Mesendoderm (in vitro differentiated cells): Measurements from ENCODE around the gene UGT2A1.
"Not testable (repeated sequence)": the region's sequence is repeated elsewhere in the genome, so short reads cannot be mapped to it uniquely, and the experiment has no call there.

Experiments
- DNase-seq: peaks from one replicate; pipeline ENCODE4 v3.0.0; 2013
- H2AK5ac ChIP-seq: 2 replicates; pipeline ENCODE4 v1.6.1; 2013; ENCODE audit warnings: low read length, inconsistent platforms
- H2BK120ac ChIP-seq: 2 replicates; pipeline ENCODE4 v1.6.1; 2013; ENCODE audit warnings: low read depth, mild to moderate bottlenecking, low read length, moderate library complexity, mixed read lengths
- H2BK15ac ChIP-seq: replicated peaks from 2 replicates; pipeline ENCODE4 v1.6.1; 2013; ENCODE audit warnings: low read depth, mild to moderate bottlenecking, moderate library complexity
- H2BK5ac ChIP-seq: 2 replicates; pipeline ENCODE4 v1.6.1; 2013; ENCODE audit warnings: low read length, inconsistent platforms
- H3K18ac ChIP-seq: 2 replicates; pipeline ENCODE4 v1.6.1; 2013; ENCODE audit warnings: mild to moderate bottlenecking, low read length, mixed read lengths
- H3K23ac ChIP-seq: one replicate; pipeline ENCODE4 v1.6.1; 2013; ENCODE audit warnings: low read length
- H3K27ac ChIP-seq: 2 replicates; pipeline ENCODE4 v1.5.1; 2013; ENCODE audit warnings: low read depth, mild to moderate bottlenecking, inconsistent platforms, low read length, moderate library complexity
- H3K27me3 ChIP-seq: 2 replicates; pipeline ENCODE4 v1.6.1; 2013; ENCODE audit warnings: low read length, control low read depth, mild to moderate bottlenecking, inconsistent platforms; ENCODE audit not compliant: insufficient read depth, poor library complexity
- H3K36me3 ChIP-seq: 2 replicates; pipeline ENCODE4 v1.6.1; 2013; ENCODE audit warnings: low read length, inconsistent platforms; ENCODE audit not compliant: control insufficient read depth, insufficient read depth
- H3K4ac ChIP-seq: one replicate; pipeline ENCODE4 v1.6.1; 2013; ENCODE audit warnings: low read depth, mild to moderate bottlenecking, low read length, moderate library complexity
- H3K4me1 ChIP-seq: 2 replicates; pipeline ENCODE4 v1.6.1; 2013; ENCODE audit warnings: low read depth, low read length, inconsistent platforms; ENCODE audit not compliant: control insufficient read depth
- H3K4me2 ChIP-seq: 2 replicates; pipeline ENCODE4 v1.6.1; 2013; ENCODE audit warnings: low read length
- H3K4me3 ChIP-seq: 2 replicates; pipeline ENCODE4 v1.5.1; 2013; ENCODE audit warnings: mild to moderate bottlenecking, low read length
- H3K56ac ChIP-seq: one replicate; pipeline ENCODE4 v1.6.1; 2013; ENCODE audit warnings: low read length
- H3K79me1 ChIP-seq: 2 replicates; pipeline ENCODE4 v1.6.1; 2013; ENCODE audit warnings: low read length, inconsistent platforms
- H3K79me2 ChIP-seq: 2 replicates; pipeline ENCODE4 v1.6.1; 2013; ENCODE audit warnings: mild to moderate bottlenecking, low read length; ENCODE audit not compliant: control insufficient read depth, insufficient read depth
- H3K9ac ChIP-seq: 2 replicates; pipeline ENCODE4 v1.6.1; 2013; ENCODE audit warnings: low read length, inconsistent platforms
- H4K5ac ChIP-seq: one replicate; pipeline ENCODE4 v1.6.1; 2013; ENCODE audit warnings: low read length
- H4K8ac ChIP-seq: one replicate; pipeline ENCODE4 v1.6.1; 2013; ENCODE audit warnings: low read depth, mild to moderate bottlenecking, control low read depth, low read length, moderate library complexity
- WGBS: extraction: QIAGEN DNeasy Blood & Tissue Kit; methylation state at CpG from one replicate; pipeline ENCODE4 v1.1.7; 2013; ENCODE audit warnings: low lambda C conversion rate, missing lambda C conversion rate; ENCODE audit not compliant: insufficient coverage; ENCODE audit errors: extremely low coverage; 5-methylcytosine and 5-hydroxymethylcytosine counted together

UGT2A1 gene

DNA sequence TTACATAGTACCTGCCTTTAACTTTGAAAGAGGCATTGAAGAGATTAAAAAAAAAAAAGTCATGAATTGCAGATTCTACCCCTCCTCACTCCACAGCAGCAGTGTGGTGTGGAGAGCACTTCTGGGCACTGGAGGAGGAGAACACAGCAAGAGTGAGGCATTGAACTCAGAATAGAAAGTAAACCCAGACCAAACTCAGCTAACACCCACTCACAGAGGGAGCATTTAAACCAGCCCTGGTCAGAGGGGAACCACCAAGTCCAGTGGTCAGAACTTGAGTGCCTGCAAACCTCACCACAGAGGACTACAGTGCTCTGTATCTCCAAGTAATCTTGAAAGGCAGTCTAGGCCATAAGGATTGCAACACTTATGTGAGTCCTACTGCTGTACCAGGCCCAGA lies 15.6 kb upstream of the UGT2A1 start:
- H3K27me3 ChIP-seq = no peaks in the 10 kb centered on the region
- DNase-seq = no peak
- no peak overlapping the region for H4K5ac ChIP-seq
- H2BK5ac ChIP-seq = no peak overlapping the region
- no peak overlapping the region for H3K56ac ChIP-seq
- H3K36me3 ChIP-seq = no peaks in the 10 kb centered on the region
- H3K18ac ChIP-seq = no peak overlapping the region
- H3K9ac ChIP-seq = no peak overlapping the region
- no peaks in the 10 kb centered on the region for H3K79me2 ChIP-seq
- no peak overlapping the region for H2BK120ac ChIP-seq
- no peak overlapping the region for H3K4me2 ChIP-seq
- H2BK15ac ChIP-seq = no peak overlapping the region
- no peaks in the 10 kb centered on the region for H3K79me1 ChIP-seq
- no peak overlapping the region for H2AK5ac ChIP-seq
- H3K4me3 ChIP-seq = no peak overlapping the region
- no peak overlapping the region for H3K27ac ChIP-seq
- H4K8ac ChIP-seq = no peak overlapping the region
- no peak overlapping the region for H3K23ac ChIP-seq
- no peak overlapping the region for H3K4ac ChIP-seq
- H3K4me1 ChIP-seq = no peaks in the 10 kb centered on the region

DNA sequence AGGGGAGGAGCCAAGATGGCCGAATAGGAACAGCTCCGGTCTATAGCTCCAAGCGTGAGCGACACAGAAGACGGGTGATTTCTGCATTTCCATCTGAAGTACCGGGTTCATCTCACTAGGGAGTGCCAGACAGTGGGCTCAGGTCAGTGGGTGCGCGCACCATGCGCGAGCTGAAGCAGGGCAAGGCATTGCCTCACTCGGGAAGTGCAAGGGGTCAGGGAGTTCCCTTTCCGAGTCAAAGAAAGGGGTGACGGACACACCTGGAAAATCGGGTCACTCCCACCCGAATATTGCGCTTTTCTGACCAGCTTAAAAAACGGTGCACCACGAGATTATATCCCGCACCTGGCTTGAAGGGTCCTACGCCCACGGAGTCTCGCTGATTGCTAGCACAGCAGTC lies 11.0 kb upstream of the UGT2A1 start:
- not testable (repeated sequence) for H3K56ac ChIP-seq, H2AK5ac ChIP-seq, H3K4me3 ChIP-seq, H3K79me2 ChIP-seq, H3K4ac ChIP-seq, H3K36me3 ChIP-seq, H3K4me1 ChIP-seq, H4K8ac ChIP-seq, H4K5ac ChIP-seq, H3K27ac ChIP-seq, H3K23ac ChIP-seq, H3K18ac ChIP-seq, H3K4me2 ChIP-seq, H3K79me1 ChIP-seq, H3K27me3 ChIP-seq, H2BK5ac ChIP-seq, H3K9ac ChIP-seq, H2BK120ac ChIP-seq, H2BK15ac ChIP-seq, DNase-seq
- no CpG with 5 or more reads among the region's 22 CpGs for WGBS

DNA sequence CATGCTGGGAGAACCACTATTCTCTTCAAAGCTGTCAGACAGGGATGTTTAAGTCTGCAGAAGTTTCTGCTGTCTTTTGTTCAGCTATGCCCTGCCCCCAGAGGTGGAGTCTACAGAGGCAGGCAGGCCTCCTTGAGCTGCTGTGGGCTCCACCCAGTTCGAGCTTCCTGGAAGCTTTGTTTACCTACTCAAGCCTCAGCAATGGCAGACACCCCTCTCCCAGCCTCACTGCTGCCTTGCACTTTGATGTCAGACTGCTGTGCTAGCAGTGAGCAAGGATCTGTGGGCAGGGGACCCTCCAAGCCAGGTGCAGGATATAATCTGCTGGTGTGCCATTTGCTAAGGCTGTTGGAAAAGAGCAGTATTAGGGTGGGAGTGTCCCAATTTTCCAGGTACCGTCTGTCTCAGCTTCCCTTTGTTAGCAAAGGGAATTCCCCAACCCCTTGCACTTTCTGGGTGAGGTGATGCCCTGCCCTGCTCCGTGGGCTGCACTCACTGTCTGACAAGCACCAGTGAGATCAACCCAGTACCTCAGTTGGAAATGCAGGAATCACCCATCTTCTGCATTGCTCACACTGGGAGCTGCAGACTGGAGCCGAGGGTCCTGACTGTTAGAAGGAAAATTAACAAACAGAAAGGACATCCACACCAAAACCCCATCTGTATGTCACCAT lies 8.2 kb upstream of the UGT2A1 start:
- not testable (repeated sequence) for H3K56ac ChIP-seq, H3K4me2 ChIP-seq, H3K4ac ChIP-seq, H4K8ac ChIP-seq, H3K36me3 ChIP-seq, H3K27me3 ChIP-seq, H4K5ac ChIP-seq, H2AK5ac ChIP-seq, DNase-seq, H2BK15ac ChIP-seq, H3K79me1 ChIP-seq, H3K79me2 ChIP-seq, H3K9ac ChIP-seq, H3K4me3 ChIP-seq, H3K18ac ChIP-seq, H2BK5ac ChIP-seq, H3K23ac ChIP-seq, H2BK120ac ChIP-seq, H3K4me1 ChIP-seq, H3K27ac ChIP-seq
- WGBS = no CpG with 5 or more reads among the region's 4 CpGs

GRCh38 chr4:69658133-69658532 lies 5.1 kb upstream of the UGT2A1 start:
- Histone ChIP-seq H3K4me2 (no peak overlapping the region), H3K27me3 (no peaks in the 10 kb centered on the region), H3K4me1 (no peaks in the 10 kb centered on the region), H3K79me1 (no peaks in the 10 kb centered on the region), H2AK5ac (no peak overlapping the region), H3K36me3 (no peaks in the 10 kb centered on the region), H2BK5ac (no peak overlapping the region), H3K9ac (no peak overlapping the region), H2BK15ac (no peak overlapping the region), H3K56ac (no peak overlapping the region), H4K8ac (no peak overlapping the region), H2BK120ac (no peak overlapping the region), H4K5ac (no peak overlapping the region), H3K23ac (no peak overlapping the region), H3K4me3 (no peak overlapping the region), H3K27ac (no peak overlapping the region), H3K4ac (no peak overlapping the region), H3K18ac (no peak overlapping the region), H3K79me2 (no peaks in the 10 kb centered on the region)
- WGBS = no CpG with 5 or more reads among the region's 12 CpGs
- DNase-seq = no peak

- no peak overlapping the region for H3K9ac ChIP-seq
- WGBS = no CpG with 5 or more reads among the region's 6 CpGs
- no peaks in the 10 kb centered on the region for H3K79me2 ChIP-seq
- no peak overlapping the region for H3K56ac ChIP-seq
- no peak overlapping the region for H3K27ac ChIP-seq
- H3K4me1 ChIP-seq = no peaks in the 10 kb centered on the region
- no peak overlapping the region for H3K4me3 ChIP-seq
- H3K23ac ChIP-seq = no peak overlapping the region
- no peak overlapping the region for H2BK15ac ChIP-seq
- H3K4me2 ChIP-seq = no peak overlapping the region
- DNase-seq = peak; percentile 54
- H3K18ac ChIP-seq = no peak overlapping the region
- H2BK5ac ChIP-seq = no peak overlapping the region
- H4K8ac ChIP-seq = no peak overlapping the region
- no peak overlapping the region for H2BK120ac ChIP-seq
- no peaks in the 10 kb centered on the region for H3K79me1 ChIP-seq
- H3K36me3 ChIP-seq = no peaks in the 10 kb centered on the region
- H2AK5ac ChIP-seq = no peak overlapping the region
- H4K5ac ChIP-seq = no peak overlapping the region
- H3K4ac ChIP-seq = no peak overlapping the region
- no peaks in the 10 kb centered on the region for H3K27me3 ChIP-seq
Observed at GRCh38 chr4:69656653-69657158, 3.7 kb upstream of the UGT2A1 start.

GRCh38 chr4:69650872-69651271 lies 2.2 kb downstream of the UGT2A1 start:
- Histone ChIP-seq H3K79me1 (no peaks in the 10 kb centered on the region), H3K9ac (no peak overlapping the region), H3K18ac (no peak overlapping the region), H4K8ac (no peak overlapping the region), H3K27ac (no peak overlapping the region), H3K4me2 (no peak overlapping the region), H3K4me3 (no peak overlapping the region), H2BK15ac (no peak overlapping the region), H4K5ac (no peak overlapping the region), H3K23ac (no peak overlapping the region), H2BK120ac (no peak overlapping the region), H3K27me3 (no peaks in the 10 kb centered on the region), H3K4ac (no peak overlapping the region), H3K36me3 (no peaks in the 10 kb centered on the region), H3K79me2 (no peaks in the 10 kb centered on the region), H2AK5ac (no peak overlapping the region), H3K4me1 (no peaks in the 10 kb centered on the region), H2BK5ac (no peak overlapping the region), H3K56ac (no peak overlapping the region)
- DNase-seq = no peak
- 100% methylated on average over 1 of the region's 3 CpGs for WGBS
